PC-3 (cell line): Measurements from ENCODE around the gene INKA2. TPM values are rescaled to one million over a fixed set of nuclear protein-coding genes. Genes with fewer than 3 reads are reported as not detected.

Source experiments
- ATAC-seq: fragments of 200-7000 bp; cut with Tn5 transposase; 2 replicates; pipeline ENCODE4 v1.9.1; 2020; ENCODE audit warnings: mild to moderate bottlenecking, moderate library complexity
- BruUV-seq: library from RNA; stranded (reverse); fragments of 400-500 nt; replicated peaks from 2 replicates; lab custom pipeline; 2021; lab: Mats Ljungman, UMichigan
- CTCF ChIA-PET: fragments of 300-600 bp; sonication (Branson Sonifier 250); formaldehyde crosslinking; loops from one replicate; lab custom pipeline; 2022; ENCODE audit warnings: antibody characterized with exemption; lab: Charles Lee
- POLR2A ChIA-PET: fragments of 300-600 bp; sonication (Branson Sonifier 250); formaldehyde crosslinking; loops from one replicate; lab custom pipeline; 2022; ENCODE audit warnings: antibody characterized with exemption; ENCODE audit not compliant: unreplicated experiment; lab: Charles Lee
- DNase-seq: peaks from one replicate; pipeline ENCODE4 v3.0.0-alpha.2; 2015
- H2AFZ ChIP-seq: fragments of 300-600 bp; sonication (generic); 2 replicates; pipeline ENCODE4 v1.6.0; 2016; ENCODE audit warnings: antibody characterized with exemption, low read length
- H3F3A ChIP-seq: fragments of 300-600 bp; sonication (generic); one replicate; pipeline ENCODE4 v1.6.0; 2017; ENCODE audit warnings: antibody characterized with exemption, low read length, control low read depth, mild to moderate bottlenecking; ENCODE audit not compliant: unreplicated experiment
- H3K27ac ChIP-seq: fragments of 300-600 bp; sonication (generic); 2 replicates; pipeline ENCODE4 v1.5.1; 2016; ENCODE audit warnings: mild to moderate bottlenecking, low read length
- H3K27me3 ChIP-seq: fragments of 300-600 bp; sonication (generic); 2 replicates; pipeline ENCODE4 v1.6.1; 2016; ENCODE audit warnings: low read length, mixed read lengths
- H3K36me3 ChIP-seq: fragments of 300-600 bp; sonication (generic); 2 replicates; pipeline ENCODE4 v1.6.1; 2016; ENCODE audit warnings: low read depth, mixed run types, low read length, mixed read lengths
- H3K4me1 ChIP-seq: fragments of 300-600 bp; sonication (generic); 2 replicates; pipeline ENCODE4 v1.5.1; 2016; ENCODE audit warnings: low read length; ENCODE audit not compliant: insufficient read depth
- H3K4me2 ChIP-seq: fragments of 300-600 bp; sonication (generic); 2 replicates; pipeline ENCODE4 v1.6.0; 2016; ENCODE audit warnings: low read length
- H3K4me3 ChIP-seq: fragments of 300-600 bp; sonication (generic); 2 replicates; pipeline ENCODE4 v1.5.1; 2016; ENCODE audit warnings: mild to moderate bottlenecking, low read length, mixed read lengths
- H3K79me2 ChIP-seq: fragments of 300-600 bp; sonication (generic); 2 replicates; pipeline ENCODE4 v1.6.1; 2017; ENCODE audit warnings: low read length, mixed read lengths
- H3K9ac ChIP-seq: fragments of 300-600 bp; sonication (generic); 2 replicates; pipeline ENCODE4 v1.6.0; 2016; ENCODE audit warnings: mild to moderate bottlenecking, low read length
- H3K9me2 ChIP-seq: fragments of 300-600 bp; sonication (generic); replicated peaks from 2 replicates; pipeline ENCODE4 v1.6.1; 2016; ENCODE audit warnings: mixed run types, low read length, mixed read lengths
- H3K9me3 ChIP-seq: fragments of 300-600 bp; sonication (generic); 2 replicates; pipeline ENCODE4 v1.6.1; 2016; ENCODE audit warnings: low read length, mixed read lengths
- H4K20me1 ChIP-seq: fragments of 300-600 bp; sonication (generic); 2 replicates; pipeline ENCODE4 v1.6.1; 2016; ENCODE audit warnings: low read length, mixed read lengths
- CTCF ChIP-seq: fragments of 300-600 bp; sonication (generic); conservative IDR thresholded peaks from 2 replicates; pipeline ENCODE4 v1.5.1; 2017; ENCODE audit warnings: antibody characterized with exemption, low read depth, mild to moderate bottlenecking, low read length
- EZH2 ChIP-seq: fragments of 300-600 bp; sonication (generic); IDR thresholded peaks from one replicate; pipeline ENCODE4 v1.6.1; 2017; ENCODE audit warnings: antibody characterized with exemption, mild to moderate bottlenecking, low read length; ENCODE audit not compliant: unreplicated experiment
- EZH2phosphoT487 ChIP-seq: fragments of 300-600 bp; sonication (generic); IDR thresholded peaks from 2 replicates; pipeline ENCODE4 v1.6.1; 2018; ENCODE audit warnings: mild to moderate bottlenecking, antibody characterized with exemption, low read length, borderline replicate concordance
- intact Hi-C: fragments of 100-400 bp; cut with micrococcal nuclease; formaldehyde crosslinking; loops from 2 replicates; pipeline ENCODE4 v1.9.0; 2023
- total RNA-seq: library from RNA; depleted of rRNA; stranded (reverse); fragments of >200 nt; gene quantifications from 2 replicates; pipeline ENCODE4 v1.2.3, GENCODE V29; 2014

The INKA2 gene
- total RNA-seq, 1 experiment from 2014 or later: 0.11 TPM

DNA sequence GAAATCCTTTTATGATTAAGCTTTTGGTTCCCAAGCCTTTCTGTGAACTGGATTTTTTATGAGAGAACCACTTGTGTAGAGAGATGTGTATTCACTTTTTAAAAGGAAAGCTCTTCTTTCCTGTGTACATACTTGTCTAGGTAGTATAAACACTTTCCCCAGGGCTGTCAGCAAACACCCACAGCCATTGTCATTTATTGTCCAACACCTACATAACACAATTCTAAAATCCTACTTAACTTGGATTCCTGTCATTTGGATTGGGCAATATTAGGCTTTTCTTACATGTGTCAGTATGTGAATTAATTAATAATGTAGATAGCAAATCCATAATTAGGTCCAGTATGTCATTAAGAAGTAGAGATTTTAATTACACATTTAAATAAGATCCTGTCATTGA, 28.8 kb upstream of the INKA2 start:
- Histone ChIP-seq H3K27ac (no peak overlapping the region), H3K36me3 (peaks cover 17% of the 10 kb centered on the region; the same call in 1 of the 2 replicates), H3K27me3 (no peaks in the 10 kb centered on the region), H3F3A (no peaks in the 10 kb centered on the region), H3K4me3 (no peak overlapping the region), H3K9me3 (no peaks in the 10 kb centered on the region), H3K4me2 (no peak overlapping the region), H4K20me1 (0 out of 2 replicates have a peak, but pooled peaks cover 8% of the 10 kb centered on the region), H3K9me2 (no peaks in the 10 kb centered on the region), H3K4me1 (no peaks in the 10 kb centered on the region), H2AFZ (no peak overlapping the region), H3K9ac (no peak overlapping the region), H3K79me2 (no peaks in the 10 kb centered on the region)
- ChIA-PET CTCF (interaction anchor here (0.7 to 2.2 kb wide), 2 partner anchors 20 to 54 kb away, joined by 4 to 12 read pairs; no protein-coding TSS in a partner anchor), POLR2A (interaction anchor here (0.7 kb wide), 1 partner anchor 11 kb away, joined by 4 read pairs; no protein-coding TSS in a partner anchor)
- no TSS peak for BruUV-seq
- ATAC-seq: no peak
- DNase-seq: no peak
- intact Hi-C loops: loop anchor here (2.0 to 5.0 kb wide), 4 partner anchors 111 to 541 kb away; partner anchors contain the start of gene CHI3L2
- TF ChIP-seq EZH2phosphoT487 (no peak), CTCF (no peak), EZH2 (no peak)

- BruUV-seq: no TSS peak
- no peaks in the 10 kb centered on the region for H3F3A ChIP-seq
- no peaks in the 10 kb centered on the region for H3K9me2 ChIP-seq
- H3K4me2 ChIP-seq: no peak overlapping the region
- H3K9ac ChIP-seq: no peak overlapping the region
- H4K20me1 ChIP-seq: peaks cover 5% of the 10 kb centered on the region; the same call in 1 of the 2 replicates
- ATAC-seq (no peak), DNase-seq (no peak)
- H3K27me3 ChIP-seq: no peaks in the 10 kb centered on the region
- no peak for TF ChIP-seq EZH2phosphoT487
- no peak for TF ChIP-seq CTCF
- TF ChIP-seq EZH2: no peak
- no peaks in the 10 kb centered on the region for H3K9me3 ChIP-seq
- H3K36me3 ChIP-seq: peaks cover 48% of the 10 kb centered on the region
- H3K79me2 ChIP-seq: peaks cover 20% of the 10 kb centered on the region
- H3K27ac ChIP-seq: no peak overlapping the region
- no peak overlapping the region for H3K4me3 ChIP-seq
- H2AFZ ChIP-seq: no peak overlapping the region
- H3K4me1 ChIP-seq: peaks cover 4% of the 10 kb centered on the region
- CTCF ChIA-PET: no interaction called here
- POLR2A ChIA-PET: no interaction called here
- intact Hi-C loops: no loop called here
Observed at GRCh38 chr1:111762332-111762731, 23.1 kb upstream of the INKA2 start.

GRCh38 chr1:111761717-111762116, 22.5 kb upstream of the INKA2 start:
- Histone ChIP-seq H3K79me2 (peaks cover 26% of the 10 kb centered on the region), H2AFZ (no peak overlapping the region), H3K4me1 (peaks cover 10% of the 10 kb centered on the region), H3K9me2 (no peaks in the 10 kb centered on the region), H3K9me3 (no peaks in the 10 kb centered on the region), H4K20me1 (peaks cover 5% of the 10 kb centered on the region; the same call in 1 of the 2 replicates), H3K27me3 (no peaks in the 10 kb centered on the region), H3K27ac (no peak overlapping the region), H3K9ac (no peak overlapping the region), H3K4me2 (no peak overlapping the region), H3K4me3 (no peak overlapping the region), H3F3A (no peaks in the 10 kb centered on the region), H3K36me3 (peaks cover 43% of the 10 kb centered on the region)
- CTCF ChIA-PET: no interaction called here
- TF ChIP-seq EZH2 (no peak), CTCF (no peak)
- BruUV-seq: no TSS peak
- ATAC-seq (no peak), DNase-seq (no peak)
- intact Hi-C loops: no loop called here
- POLR2A ChIA-PET: interaction anchor here (0.6 kb wide), 1 partner anchor 73 kb away, joined by 21 read pairs; no protein-coding TSS in a partner anchor
